COLO829 (cell line): ENCODE measurements around the gene SPAG17.

Source experiments
- DNase-seq: peaks from one replicate; pipeline ENCODE4 v3.0.0; 2012; ENCODE audit warnings: low spot score

The SPAG17 gene

DNA sequence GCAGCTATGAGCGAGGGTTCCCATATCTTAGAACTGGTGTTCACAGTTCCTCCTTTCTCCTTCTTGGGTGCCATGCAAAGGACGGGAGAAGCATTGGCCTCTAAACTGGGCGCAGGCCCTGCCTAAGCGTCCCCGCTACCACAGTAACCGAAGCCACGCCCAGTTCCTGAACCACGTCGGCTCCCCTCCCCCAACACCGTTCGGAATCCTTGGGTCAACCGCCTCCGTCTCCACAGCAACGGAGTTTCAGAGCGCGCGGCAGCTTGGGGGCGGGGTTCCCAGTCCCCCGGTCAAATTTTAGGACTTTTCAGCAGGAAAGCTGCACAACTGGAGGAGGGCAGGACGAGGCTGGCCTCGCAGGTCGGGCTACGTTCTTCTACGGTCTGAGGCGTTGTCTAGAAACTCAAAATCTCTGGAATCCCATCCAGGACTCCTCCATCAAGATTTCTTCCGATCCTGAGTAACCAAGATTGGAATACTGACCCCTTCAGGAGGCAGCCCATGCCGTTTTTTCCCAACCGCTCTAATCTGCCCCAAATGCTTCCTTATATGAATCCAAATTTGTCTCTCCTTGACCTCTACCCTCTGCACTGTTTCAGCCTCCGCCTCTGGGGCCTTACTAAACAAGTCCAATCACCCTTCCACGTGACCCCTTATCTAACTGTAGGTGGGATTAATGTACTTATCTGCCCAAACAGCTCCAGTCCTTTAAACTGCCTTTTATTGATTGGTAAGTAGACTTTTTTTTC is at the start of gene SPAG17:
Gene SPAG17, minus strand, starts transcription at position 145 of the 749 bp plus-strand sequence. Its CDS starts 71 bp downstream, at position 74.
- peak; percentile 3 for DNase-seq

DNA sequence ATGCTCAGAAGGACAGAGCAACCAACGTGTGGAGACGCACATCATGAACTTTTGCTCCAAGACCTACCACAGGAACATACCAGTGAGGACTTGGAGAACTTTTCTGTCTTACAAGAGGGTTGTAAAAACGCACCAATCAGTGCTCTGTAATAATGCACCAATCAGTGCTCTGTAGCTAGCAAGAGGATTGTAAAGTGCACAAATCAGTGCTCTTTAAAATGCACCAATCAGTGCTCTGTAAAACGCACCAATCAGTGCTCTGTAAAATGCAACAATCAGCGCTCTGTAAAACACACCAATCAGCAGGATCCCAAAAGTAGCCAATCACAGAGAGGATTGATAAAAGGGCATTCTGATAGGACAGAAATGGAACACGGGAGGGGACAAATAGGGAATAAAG is 40.4 kb upstream of the SPAG17 start:
- no peak for DNase-seq

DNA sequence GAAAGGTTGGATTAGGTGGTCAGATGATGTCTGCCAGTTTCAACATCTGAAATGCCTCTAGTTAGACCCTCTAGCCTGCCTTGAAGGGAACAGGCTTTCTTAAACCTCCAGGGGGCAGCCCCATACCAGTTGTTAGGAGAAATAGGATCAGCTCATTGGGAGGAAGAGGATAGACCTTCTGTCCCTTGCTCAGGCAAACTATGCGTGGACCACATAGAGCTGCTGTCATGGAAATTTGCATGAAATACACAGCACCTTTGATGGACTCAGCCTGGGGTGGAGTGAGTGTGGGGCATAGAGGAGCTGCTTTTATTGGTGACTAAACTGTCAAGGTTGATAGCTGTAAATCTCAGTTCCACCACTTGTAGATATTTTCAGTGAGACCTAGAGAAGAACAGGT is 38.4 kb upstream of the SPAG17 start:
- DNase-seq = peak; percentile 8

DNA sequence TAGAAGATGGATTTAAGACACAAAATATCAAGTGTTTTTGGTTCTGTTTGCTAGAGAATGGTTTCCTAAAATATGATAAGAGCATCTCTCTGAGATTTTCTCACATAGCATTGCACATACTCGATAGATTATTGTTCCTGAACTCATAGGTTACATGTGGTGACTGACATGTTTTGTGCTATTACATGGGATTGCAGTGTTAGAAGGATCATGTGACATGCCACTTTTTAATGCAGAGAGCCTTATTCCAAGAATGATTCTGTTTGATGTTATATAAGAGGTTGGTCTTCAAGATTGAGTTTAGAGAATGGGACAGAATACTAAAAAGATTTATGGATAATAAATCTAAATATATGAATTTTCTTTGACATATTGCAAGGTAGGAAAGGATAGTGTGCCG is 34.4 kb upstream of the SPAG17 start:
- no peak for DNase-seq

DNA sequence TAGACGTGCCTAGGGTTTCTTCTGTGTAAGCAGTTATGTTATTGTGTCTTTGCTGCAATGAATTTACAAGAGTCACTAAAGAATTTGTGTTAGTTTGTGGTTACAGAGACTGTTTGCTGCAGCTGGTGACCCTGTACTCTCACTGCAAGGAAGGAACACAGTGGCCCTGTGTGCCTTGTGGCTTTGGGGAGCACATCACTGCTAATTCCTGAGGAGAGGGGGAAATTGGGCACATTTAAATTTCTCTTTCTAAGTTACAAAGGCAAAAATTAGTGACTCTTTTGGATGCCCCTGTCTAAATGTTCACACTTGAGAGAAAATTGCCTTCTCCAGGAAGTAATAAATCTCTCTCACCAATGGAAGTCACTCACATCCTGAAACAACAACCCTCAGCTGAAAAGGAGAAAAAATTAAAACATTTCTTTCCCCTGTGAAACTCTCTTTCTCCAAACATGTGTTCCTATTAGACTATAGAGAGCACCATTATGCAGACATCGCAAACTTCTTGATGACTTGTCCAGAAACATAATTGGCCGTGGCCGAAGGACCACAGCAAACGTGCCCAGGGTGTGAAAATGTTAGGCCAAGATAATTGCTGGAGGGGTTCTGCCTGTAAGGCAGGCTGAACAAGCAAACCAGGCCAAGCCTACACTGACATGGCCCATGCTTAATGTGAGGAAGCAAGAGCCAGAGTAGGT is 32.3 kb upstream of the SPAG17 start:
- no peak for DNase-seq

DNA sequence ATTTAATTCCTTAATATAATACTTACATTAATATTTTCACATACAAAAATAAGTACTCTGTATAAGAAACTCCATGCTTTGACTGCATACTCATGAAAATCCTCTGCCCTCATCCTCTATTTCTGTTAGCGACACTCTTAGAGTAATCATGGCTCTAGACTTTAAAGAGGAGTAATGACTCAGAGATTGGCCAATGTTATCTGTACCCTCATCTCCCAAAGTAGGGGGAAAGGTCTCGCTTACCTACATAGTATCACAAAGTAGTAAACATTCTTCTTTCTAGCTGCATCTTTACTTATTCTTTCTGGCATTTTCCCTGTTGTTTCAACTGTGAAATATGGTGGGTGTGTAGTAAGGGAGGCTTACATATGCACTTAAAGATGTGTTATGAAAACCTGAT is 29.8 kb upstream of the SPAG17 start:
- DNase-seq = no peak

DNA sequence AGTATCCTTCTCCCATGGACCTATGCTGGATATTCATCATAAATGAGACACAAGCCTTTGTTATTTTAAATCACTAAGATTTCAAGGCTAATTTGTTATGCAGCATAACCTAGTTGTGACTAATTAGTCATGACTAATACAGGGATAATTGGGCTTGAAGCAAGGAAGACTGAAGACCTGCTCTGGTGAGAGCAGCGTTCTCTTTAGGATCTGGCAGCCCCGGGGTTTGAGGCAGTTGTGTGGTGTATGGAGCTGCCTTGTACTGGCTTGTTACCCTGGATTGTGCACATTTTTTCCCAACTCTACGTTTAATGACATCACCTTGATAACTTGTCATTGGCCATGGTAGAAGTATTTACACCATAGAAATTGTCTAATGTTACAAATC is 25.7 kb upstream of the SPAG17 start:
- no peak for DNase-seq

DNA sequence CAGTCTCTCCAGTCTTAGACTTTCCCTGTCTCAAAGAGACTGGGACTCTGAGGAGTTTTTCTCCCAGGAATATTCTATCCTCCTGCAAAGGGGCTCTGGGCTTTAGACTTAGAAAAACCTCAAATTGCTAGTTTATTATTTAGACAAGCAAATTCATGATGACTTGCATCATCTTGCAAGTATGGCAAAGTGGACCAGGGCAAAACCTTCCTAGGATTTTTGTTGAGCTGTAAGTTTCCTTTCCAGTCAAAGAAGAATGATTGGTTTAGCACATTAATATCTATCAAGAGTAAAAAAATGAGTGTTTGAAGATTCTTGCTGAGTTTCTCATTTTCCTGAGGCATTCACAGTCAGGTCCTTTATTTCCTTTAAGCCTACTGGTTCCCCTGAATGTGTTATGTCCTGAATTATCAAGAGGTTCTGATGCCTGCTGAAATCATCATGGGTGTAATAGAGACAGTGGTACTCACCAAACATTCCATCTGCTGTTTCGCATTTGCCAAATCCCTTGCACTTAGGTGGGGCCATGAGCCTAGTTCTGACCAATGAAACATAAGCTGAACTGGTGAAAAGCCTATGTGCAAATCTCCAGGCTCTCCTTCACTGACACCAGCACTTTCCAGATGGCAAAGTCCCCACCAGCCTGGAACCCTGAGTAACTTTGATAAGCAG is 25.2 kb upstream of the SPAG17 start:
- DNase-seq = no peak

DNA sequence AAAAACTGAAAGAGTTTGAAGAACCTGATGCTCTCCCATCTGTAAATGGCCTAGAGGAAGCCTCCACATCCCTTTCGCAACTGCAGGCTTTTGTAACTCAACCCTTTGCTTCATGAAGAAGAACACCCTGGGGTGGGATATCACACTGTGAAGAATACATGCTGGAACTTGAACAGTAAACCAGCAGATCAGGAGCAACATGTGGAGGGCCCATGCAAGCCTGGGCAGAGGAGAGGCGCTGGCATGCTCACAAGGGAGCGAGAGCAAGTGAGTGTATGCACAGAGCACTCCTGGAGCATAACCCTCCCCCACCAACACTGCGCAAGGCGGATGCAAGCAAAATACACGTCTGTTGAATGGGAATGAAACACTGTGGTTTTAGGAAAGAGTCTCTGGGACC is 24.6 kb upstream of the SPAG17 start:
- no peak for DNase-seq

DNA sequence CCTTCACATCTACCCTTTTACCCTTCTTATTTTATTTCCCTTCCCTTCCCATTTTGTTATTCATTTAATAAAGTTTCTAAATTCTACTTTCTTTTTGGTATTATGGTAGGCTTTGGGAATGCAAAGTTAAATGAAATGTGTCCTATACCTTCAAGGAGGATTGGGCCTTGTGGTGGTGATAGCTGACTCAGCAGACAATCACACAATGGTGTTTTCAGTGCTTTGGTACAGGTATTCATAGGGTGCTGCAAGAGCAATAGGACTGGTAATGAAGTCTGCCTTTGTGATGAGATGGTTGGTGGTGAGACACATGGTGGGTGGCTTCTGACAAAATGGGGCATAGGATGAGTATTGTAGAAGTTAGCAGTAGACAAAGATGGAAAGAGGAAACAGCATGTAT is 21.9 kb upstream of the SPAG17 start:
- DNase-seq = no peak

DNA sequence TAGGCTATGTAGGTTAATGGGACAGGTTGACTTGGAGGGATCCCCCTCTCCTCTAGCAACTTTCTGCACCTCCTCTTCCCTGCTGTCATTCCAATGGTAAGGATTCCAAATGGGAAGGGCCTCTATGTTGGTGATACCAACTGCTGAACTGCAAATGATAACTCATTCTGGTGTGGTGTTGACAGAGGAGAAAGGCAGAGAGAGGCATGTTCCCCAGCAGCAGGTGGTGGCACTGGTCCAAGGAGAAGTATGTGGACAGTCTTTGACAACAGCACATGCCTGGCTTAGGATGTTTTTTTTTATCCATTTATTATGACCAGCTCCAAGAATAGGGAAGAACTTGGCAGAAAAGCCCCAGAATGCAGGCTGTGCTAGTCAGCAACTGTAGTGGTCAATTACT is 19.6 kb upstream of the SPAG17 start:
- DNase-seq = no peak

DNA sequence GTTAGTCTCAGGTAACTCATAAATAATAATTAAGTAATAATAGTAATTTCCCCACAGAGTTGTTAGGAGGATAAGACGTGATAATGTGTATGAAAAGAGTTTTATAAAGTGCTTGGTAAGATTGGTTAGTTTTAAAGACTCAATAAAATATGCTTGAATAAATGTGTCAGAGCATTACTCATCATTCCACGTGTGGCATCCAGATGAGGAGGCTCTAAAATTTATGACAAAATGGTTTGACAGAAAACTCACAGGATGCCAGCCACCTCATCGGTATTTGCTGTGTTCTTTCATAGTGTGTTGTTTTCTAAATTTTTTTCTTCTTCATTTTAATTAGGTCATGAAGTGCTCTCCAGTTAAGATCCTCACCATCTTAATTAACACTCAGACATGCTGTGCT is 19.1 kb upstream of the SPAG17 start:
- DNase-seq = no peak

DNA sequence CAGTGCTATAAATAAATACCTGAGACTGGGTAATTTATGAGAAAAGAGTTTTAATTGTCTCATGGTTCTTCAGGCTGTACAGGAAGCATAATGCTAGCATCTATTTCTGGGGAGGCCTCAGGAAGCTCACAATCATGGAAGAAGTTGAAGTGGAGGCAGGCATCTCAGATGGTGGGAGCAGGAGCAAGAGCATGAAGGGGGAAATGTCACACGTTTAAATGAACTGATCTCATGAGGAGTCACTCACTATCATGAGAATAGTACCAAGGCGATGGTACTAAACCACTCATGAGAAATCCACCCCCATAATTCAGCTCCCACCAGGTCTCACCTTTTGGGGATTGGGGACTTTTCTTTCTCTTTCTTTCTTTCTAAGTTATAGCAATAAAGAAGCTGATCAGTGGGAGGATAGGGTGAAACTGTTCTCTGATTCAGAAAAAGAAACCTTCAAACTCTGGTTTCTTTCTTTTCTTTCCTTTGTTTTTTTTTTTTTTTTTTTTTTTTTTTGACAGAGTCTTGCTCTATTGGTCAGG is 17.1 kb upstream of the SPAG17 start:
- no peak for DNase-seq

DNA sequence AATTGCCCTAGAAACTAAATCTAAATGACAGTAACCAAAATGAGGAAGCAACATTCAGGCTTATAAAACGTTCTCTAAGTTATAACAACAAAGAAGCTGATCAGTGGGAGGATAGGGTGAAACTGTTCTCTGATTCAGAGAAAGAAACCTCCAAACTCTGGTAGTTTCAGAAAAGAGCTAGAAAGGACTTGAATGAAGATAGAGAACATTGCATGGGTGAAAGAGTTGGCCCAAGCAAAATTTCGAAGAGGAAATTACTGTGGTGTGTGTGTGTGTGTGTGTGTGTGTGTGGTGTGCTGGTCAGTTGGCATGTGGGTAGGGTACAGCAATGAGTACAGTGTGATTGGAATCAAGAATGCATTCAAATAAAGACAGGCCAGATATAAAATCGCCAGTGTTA is 16.5 kb upstream of the SPAG17 start:
- no peak for DNase-seq

DNA sequence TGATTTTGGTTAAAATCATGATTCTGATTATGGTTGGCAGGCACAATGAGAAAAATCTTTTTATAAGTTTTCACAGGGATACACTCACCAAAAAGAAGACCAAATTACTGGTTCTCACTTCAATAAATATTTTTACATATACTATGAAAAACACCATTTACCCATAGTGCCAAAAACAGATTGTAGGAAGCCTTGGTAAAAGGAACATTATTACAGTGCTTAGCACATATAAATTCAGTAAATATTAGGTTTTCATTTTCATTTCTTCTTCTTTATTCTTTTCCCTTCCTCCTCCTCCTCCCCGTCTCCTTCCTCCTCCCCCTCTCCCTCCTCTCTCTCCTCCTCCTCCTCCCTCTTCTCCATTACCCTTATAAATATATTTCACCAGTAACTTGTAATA is 15.8 kb upstream of the SPAG17 start:
- no peak for DNase-seq

DNA sequence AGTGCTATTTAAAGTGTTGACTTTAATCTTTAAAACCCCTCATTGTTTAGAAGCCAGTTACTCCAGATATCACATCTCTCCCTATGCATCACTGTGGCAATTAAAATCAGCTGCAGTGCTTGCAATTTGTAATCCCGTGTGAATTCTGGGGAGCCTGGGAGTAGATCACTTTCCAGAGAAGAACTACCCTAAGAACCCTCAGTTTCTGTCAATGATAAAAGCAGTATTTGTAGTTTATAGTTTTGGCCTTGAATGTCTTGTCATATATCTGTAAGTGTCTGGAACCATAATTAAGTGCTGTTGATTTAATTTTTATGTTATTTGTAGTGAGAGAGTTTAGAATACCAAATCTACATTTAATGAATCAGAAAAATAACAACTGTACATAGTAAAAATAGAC is 5.5 kb upstream of the SPAG17 start:
- no peak for DNase-seq

DNA sequence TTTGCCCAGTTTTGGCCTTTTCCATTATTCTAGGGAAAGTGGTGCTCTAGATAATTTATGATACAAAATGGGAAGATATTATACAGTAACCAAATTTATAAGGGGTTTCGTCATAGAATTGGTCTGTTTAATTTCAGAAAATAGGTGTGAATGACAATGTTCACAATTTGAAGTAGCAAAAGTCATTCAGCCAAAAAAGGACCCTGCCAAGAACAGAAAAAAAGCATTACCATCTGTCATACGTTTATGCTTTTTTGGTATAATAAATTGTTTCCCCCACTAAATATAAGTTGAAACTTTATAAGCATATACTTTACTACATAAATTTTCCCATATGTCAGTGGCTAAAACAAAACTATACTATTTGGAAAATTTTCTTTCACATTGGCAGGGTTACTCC is 4.5 kb upstream of the SPAG17 start:
- DNase-seq = no peak

DNA sequence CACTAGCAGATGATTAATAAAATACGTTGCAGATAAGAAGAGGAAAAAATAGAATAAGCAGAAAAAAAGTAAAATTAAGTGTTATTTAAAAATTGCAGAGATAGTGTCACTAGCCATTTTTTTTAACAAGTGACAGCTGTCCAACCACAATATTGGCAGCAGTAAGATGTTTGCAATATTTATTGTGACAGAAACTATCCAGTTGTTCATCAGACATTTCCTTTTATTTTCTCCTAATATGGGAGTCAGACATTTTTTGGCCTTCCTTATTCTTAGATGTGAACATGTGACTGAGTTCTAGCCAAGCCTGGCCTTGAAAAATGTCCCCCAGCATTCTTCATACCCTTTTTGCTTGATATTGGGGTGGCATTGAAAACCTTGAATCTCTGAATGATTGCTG is 3.4 kb upstream of the SPAG17 start:
- no peak for DNase-seq

DNA sequence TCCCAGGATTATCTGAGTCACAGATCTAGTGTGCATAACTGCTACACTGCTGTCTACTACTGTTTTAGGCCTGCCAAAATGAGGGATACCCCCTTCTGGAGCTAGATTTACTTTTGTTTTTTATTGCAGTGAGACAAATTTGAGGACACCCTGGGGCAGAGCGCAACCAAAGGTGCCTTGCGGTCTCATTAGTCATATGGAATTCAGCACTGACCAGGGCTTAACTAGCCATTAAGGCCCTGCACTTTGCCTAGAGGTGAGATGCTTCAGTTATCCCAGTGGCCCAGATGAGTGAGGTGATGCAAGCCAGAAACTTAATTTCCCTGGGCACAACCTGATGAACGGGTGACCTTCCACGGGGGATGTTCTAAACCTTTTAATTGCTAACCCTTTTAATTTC is 998 bp upstream of the SPAG17 start:
- no peak for DNase-seq

DNA sequence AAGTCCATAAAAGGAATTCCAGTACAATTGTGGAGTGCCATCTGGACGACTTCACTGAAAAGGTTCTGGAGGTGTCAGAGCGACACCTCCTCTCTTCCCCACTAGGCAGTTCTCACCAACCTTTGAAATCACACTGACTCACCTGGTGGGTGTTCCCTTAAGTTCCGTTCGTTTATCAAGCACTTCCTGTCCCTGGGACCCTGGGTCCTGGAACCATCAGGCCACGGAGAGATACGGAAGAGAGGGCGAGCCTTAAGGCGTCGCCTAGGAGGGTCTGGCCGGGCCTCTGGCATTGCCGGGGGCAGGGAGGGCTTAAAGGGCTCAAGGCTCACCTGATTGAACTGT is 317 bp downstream of the SPAG17 start:
- DNase-seq = no peak

DNA sequence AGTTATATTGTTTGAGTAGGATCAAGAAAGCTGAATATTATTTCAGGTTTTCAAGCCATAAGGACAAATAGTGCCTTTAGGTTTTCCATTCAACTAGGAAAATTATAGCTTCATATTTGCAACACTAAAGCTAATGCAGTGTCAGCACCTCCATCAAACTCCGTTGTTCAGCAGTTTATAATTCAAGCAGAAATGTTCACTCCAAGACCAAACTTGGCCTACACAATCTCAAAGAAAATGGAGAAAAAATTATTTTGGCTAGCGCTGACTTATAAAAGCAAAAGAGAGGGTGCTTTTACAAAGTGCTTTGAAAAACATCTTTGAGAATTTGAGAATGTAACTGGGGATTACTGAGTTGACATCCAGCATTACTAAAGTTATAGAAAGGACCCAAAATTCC is 1.4 kb downstream of the SPAG17 start:
- DNase-seq = no peak

DNA sequence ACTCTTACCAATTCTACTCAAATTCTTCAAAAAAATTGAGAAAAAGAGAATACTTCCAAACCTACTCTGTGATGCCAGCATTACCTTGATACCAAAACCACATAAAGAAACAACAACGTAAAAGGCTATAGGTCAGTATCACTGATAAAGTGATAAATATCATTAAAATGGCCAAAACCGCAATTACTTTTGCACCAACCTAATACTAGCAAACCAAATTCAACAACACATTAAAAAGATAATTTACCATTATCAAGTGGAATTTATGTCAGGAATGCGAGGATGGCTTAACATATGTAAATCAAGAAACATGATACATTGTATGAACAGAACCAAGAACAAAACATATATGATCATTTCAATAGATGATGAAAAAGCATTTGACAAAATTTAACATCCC is 7.0 kb downstream of the SPAG17 start:
- no peak for DNase-seq

DNA sequence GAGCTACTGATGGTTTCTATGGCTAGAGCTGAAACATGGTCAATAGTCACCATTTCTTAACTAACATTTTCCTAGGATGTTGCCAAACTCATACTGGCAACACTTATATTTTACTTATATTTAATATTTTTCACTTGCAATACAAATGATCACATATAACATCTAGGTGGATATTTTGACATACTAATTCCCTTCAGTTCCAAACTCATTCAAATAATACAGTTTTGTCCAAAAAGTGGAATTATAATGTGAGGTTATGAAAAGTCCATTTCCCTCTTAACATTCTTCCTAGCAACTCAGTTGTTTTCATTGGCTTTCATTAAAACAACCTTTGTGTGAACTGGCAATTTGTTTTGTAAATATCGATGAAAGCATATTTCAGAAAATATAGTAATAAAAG is 16.0 kb downstream of the SPAG17 start:
- no peak for DNase-seq
